NCI-H82 (cell line): ENCODE results near the gene GRID2.
"Not testable (repeated sequence)": the region's sequence is repeated elsewhere in the genome, so short reads cannot be mapped to it uniquely, and the experiment has no call there.

Experiments
- DNase-seq: peaks from one replicate; lab custom pipeline; 2025; lab: John Stamatoyannopoulos, UW

Gene GRID2

DNA sequence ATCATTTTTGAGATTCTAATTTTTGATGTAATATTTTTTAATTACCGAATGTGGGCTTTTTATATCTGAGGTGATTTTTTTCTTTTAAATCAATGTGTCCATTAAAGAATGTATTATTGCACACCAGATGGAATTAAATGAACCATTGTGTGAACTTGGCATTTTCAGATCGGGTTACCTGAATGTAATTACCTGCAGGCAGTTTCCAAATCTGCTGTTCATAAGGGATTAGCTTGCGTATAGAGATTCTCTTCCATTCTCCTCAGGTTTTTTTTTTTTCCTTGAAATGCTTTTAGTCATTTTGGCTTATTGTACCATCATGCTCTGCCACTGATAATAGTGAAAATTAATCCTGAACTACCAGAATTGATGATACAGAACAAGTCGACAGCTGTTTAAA is 1013.3 kb downstream of the GRID2 start:
- DNase-seq = peak; percentile 48

DNA sequence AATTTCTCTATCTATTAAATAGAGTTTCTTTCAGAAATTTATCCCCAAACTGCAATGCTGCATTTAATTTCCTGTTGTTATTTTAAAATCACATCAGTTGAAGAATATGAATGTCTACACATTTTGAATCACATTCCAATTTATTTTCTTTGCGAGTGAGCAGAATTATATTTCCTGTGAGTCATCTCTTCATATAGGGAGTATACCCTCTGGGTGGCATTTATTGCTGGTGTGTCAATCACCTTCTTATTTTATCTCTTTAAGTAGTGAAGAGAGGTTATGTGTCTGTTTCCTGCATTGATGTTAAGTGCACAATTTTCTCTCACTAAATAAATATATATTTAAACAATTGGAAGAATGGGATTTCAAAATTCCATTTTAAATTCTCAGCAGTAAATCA is 1013.8 kb downstream of the GRID2 start:
- no peak for DNase-seq

DNA sequence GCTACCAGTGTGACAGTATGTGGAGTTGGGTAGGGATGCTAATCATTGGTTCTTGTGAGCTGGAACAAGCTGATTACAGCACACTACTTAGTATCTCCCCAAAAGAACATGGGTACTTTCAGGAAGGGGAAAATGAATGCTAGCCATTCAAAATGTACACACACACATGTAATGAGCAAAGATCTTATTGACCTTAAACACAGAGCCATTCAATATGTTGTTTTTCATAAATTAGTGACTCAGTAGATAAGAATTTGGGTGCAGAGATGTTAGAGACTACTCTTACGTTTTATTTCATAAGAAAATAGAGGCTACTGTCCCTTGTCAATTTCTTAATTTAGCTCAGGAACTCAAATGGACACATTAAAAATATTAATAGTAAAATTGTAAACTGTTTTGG is 1015.3 kb downstream of the GRID2 start:
- DNase-seq = no peak

DNA sequence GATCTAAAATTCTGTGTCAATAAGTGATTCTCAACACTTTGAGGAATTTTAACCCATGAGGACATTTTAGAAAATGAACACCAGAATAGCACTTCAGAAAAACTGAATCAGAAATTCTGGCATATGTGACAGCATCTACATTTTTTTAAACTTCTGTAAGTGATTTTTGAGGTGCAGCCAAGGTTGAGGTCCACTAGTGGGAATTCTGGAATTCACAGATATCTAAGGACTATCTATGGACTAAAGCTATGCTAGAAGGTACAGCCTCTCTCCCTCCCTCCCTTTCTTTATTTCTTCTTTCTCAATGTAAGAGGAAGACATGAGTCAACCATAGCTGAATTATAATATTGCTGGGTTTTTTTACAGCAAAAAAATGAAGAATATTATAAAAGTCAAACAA is 1016.6 kb downstream of the GRID2 start:
- no peak for DNase-seq

DNA sequence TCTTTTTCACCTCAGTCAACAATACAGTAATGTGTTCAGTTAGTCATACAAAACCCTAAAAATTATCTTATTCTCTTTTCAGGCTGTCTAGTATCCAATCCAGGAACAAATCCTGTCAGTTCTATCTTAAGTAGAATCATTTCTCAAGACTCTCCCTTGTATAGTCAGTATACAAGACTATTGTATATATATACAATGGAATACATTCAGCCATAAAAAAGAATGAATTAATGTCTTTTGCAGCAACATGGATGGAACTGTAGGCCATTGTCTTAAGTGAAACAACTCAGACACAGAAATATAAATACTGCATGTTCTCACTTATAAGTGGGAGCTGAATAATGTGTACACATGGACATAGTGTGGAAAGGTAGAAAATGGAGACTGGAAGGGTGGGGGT is 1023.6 kb downstream of the GRID2 start:
- DNase-seq = no peak

DNA sequence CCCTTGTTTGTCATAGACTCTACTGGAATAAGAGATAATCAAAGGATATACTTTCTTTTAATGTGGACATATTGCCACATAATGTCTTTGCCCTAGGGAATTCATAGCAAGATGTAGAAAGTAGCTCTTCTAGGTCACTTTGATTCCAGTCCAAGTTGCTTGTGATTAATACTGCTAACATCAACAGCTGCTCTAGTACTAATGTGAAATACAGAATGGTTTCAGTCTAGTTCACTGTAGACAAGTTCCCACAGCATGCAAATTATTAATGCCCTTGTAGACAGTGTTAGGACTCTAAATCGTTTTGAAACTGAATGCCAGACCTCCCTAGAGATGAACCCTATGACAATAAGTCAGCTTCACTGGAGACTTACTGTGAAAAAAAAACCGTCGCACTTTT is 1030.2 kb downstream of the GRID2 start:
- peak; percentile 5 for DNase-seq

DNA sequence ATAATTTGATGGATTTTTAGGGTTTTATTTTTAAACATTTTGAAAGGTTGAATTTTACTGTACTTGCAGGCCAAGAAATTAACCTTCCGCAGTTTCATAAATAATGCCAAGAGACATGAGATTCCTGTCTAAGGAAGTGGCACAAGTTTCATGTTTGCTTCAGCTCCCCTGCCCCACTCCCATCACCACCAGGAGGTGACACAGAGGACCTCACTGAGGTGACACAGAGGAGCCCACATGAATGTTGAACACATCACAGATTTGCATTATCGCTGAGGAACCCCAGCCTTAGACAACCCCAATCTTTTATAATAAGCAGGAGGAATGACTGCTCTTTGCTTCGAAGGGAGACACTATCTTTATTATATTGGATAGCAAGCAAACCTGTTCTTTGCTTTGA is 1033.4 kb downstream of the GRID2 start:
- no peak for DNase-seq

DNA sequence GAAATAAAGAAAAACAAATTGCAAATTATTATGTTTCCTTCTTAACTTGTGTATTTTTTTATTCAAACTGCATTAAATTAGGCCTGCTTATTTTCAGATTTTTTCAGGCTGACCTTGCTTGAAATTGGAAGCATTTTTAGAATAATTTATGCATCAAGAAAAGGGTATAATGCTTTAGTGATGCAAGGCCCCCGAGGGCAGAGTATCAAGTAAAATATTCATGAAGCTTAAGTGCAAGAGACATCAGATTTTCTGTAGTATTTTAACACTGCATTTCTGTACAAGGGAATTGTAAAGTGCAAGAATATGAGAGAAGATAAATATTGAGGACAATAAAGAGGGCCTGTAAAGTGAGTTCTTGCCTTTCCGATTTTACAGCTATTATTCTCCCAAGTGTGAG is 1039.0 kb downstream of the GRID2 start:
- no peak for DNase-seq

DNA sequence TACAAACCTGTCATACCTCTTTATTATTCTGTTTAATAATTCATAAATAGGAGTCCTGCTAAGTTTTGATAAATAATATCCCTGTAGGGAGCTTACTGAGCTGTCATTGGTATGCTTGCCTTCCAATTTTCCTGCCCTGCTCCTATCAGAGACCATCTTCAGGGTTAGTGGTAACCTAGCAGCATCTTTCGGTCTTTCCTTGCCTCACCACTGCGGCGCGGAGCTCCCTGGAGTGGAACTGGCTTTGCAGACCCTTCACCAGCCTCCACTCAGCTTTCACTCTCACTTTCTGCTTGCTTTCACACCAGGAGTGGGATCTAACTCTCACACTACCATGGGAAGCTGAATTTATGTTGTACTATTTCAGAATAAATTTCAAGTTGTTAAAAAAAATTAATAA is 1043.1 kb downstream of the GRID2 start:
- DNase-seq = no peak

DNA sequence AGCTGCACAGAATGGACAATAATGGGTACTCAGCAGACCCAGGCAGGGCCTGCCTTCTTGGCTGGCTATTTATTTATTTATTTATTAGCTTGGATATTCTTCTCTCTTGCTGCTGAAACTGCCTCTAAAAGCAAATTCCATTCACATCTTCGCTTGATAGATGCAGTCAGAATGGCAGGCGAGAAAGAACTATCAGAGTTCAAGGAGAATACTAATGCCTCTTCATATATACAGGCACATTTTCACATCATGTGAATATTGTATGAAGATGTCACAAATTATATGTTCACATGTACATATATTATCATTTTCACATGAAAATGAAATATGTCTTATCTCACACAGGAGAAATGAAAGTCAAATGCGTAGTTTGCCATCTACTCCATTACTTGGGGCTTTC is 1045.1 kb downstream of the GRID2 start:
- no peak for DNase-seq

DNA sequence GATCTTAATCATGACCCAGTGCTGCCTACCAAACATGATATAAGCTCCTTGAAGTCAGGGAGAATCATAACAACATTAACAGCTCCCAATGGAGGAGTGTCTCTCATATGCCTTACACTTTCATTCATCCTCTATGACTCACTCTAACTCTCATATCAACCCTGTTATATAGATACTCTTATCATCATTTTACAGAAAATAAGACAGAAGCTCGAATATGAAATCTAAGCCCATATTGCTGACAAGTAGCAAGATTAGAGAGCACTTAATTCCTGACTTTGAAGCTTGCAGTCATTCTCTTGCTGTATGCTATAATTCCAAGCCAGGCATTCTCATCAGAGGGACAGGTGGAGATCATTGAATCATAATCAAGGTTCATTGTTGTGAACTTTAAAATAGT is 1048.1 kb downstream of the GRID2 start:
- DNase-seq = no peak

DNA sequence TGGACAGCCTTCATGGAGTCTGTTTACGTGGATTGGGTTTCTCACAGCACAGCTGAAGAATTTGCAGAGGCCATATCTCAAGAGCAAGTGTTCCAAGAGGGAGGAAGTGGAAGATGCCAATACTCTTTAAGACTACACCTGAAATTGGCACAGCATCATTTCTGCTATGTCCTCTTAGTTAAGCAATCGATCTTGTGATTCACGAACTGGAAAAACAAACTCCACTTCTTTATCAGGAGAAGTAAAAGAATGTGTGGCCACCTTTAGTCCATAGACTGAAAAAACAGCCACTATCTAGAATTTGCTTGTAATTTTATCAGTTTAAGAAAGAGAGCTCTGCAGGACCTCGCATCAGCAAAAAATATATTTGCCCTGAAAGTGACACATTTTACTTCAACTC is 1051.6 kb downstream of the GRID2 start:
- DNase-seq = no peak

DNA sequence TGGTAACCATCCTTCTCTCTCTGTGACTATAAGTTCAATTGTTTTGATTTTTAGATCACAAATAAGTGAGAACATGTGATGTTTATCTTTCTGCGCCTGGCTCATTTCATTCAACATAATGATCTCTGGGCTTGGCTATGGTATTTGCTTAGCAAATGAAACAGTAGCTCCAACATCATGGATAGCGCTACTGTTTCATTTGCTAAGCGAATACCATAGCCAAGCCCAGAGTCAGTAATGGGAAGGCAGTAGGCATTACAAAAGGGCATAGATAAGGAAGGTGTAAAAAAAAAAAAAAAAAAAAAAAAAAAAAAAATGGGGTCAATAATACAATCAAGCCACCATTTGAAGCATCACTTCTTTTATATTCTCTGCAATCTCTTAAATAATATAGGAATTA is 1055.8 kb downstream of the GRID2 start:
- no peak for DNase-seq

DNA sequence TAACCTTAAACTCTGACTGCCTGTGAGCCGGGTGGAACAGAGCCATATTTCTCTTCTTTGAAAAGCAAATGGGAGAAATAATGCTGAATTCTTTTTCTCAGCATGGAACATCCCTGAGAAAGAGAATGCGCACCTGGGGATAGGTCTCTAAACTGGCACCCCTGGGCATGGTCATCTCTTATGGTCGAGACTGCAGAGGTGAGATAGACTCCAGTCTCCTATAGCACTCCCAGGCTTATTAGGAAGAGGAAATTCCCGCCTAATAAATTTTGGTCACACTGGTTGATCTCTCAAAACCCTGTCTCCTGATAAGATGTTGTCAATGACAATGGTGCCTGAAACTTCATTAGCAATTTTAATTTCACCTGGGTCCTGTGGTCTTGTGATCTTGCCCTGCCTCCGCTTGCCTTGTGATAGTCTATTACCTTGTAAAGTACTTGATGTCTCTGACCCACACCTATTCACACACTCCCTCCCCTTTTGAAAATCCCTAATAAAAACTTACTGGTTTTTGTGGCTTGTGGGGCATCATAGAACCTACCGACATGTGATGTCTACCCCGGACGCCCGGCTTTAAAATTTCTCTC is 1062.5 kb downstream of the GRID2 start:
- not testable (repeated sequence) for DNase-seq

DNA sequence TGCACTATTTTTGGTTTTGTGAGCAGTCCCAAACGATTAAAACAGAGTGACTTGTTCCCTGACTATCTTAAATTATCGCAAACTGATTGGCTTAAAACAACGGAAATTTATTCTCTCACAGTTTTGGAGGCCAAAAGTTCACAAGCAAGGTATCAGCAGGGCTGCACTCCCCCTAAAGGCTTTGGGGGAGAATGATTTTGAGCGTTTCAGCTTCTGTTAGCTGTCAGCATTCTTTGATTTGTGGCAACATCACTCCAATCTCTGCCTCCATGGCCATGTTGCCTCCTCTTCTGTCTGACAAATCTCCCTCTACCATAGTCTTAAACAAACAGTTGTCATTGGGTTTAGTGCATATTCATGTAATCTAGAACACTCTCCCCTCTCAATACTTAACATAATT is 1065.2 kb downstream of the GRID2 start:
- DNase-seq = peak; percentile 13

DNA sequence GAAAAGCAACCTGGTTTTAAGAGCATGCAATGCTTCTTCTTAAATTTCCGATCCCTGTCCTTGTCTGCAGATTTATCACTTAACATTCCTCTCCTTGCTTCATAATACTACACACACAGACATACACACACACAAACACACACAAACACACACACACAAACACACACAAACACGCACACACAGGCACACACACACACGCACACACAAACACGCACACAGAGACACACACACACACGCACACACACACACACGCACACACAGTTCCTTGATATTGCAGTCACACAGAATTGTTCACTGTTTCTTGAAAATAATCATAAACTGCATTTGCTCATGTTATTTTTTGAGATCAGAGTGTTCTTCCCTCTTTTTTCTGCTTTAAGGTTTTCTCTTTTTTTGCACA is 1066.5 kb downstream of the GRID2 start:
- no peak for DNase-seq

DNA sequence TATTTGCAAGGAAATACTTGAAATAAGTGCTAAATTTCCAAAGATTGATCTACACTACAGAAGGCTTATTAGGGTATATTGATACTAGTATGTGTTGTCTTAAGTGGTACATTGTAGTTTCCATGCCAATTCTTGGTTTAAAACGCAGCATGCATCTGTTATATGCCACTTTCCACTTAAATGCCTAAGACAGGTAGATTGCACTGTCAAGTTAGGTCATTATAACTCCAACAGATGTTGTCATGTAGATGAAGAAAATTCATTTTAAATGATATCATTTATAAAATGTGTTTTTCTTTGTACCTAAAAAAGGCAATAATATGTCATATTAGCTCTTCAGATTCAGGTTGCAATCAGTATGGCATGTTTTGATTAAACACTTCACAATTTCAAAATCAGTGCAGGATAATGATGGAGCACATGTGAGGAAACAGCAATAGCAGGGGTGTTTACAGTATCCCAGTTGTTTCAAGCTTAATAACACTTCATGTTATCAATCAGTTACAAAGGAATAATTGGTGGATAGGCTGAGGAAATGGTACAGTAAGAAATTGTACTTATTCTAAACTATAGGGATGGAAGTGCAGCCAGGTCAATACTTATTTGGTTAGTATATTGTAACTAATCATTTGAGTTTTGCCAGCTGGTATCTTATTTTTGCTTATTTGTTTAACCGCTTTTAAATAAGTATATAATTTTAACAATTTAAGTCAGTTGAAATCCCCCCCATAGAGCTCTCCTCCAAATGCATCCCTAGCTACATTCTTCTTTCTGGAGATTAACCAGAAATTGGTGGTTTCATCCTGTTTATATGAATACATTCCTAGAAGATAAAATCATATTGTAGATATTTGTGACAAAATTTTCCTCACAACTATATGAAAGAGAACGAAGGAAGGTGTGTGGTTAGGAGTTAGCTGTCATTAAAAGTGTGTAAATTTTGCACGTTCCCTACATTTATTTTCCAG is 1070.4 kb downstream of the GRID2 start:
- DNase-seq = no peak

DNA sequence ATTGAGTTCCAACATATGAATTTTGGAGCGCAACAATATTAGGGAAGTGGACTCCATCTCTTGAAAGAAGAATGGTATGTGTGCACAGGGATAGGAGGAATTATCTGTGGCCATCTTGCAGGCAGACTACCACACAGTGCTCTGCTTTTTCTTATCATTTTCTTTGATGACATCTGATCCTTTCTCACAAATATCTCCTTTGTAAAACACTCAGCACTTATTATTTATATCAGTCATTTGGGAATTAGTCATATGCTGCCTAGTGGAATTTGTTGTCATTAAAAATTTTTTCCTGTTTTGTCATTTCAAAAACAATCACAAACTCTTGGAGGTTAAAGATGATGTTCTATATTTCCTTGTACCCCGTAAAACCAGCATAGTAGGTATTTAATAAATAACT is 1080.5 kb downstream of the GRID2 start:
- no peak for DNase-seq

DNA sequence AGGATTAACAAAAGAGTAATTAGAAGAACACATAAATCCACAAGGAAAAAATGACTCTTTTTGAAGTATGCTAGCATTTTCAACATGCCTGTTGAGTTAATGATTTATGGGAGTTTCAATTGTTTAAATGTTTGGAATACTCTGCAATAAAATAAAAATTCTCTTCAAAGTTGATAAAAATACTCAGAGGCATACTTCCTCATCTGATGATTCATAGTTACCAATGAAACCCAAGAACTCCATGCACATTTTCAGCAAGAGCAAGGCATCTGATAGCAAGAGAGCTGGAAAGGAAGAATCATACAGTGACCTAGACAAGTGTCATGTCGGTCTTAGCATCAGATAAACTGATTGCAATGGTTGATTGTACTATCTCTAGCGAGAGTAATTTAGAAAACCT is 1081.1 kb downstream of the GRID2 start:
- DNase-seq = no peak

DNA sequence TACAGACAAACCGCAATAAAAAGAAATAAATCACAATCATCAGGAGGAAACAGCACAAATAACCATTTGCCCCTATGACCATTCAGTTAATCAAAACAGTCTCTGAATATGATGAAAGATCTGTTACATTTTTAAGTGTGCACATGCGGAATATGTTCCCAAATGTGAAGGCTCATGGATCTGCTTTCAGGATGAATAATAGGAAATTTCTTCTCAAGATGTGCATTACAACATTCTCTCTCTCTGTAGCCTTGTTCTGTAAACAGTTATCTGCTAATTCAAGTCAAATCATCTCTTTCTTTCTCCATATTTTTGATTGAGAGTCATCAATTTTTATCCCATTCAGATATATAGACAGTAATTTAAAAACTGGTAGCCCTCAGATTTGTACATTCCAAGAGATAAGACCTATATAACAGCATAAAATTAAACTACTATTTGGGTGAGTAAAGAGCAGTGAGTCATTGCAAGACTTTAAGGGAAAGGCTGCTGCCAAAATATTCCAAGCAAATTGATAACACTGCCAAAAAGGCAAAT is 1090.8 kb downstream of the GRID2 start:
- DNase-seq = no peak

DNA sequence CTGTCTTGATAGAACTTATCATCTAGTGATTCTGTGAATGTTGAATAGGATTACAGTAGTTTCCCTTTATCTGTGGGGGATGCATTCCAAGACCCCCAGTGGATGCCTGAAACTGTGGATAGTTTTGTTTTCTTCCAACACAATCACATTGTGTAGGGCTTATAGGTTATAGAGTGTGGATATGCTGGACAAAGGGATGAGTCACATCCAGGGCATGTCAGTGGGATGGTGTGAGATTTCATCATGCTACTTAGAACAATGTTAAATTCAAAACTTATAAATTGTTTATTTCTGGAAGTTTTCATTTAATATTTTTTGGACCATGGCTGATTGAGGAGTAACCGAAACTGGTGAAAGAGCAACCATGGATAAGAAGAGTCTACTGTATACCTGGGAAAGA is 1092.5 kb downstream of the GRID2 start:
- no peak for DNase-seq

DNA sequence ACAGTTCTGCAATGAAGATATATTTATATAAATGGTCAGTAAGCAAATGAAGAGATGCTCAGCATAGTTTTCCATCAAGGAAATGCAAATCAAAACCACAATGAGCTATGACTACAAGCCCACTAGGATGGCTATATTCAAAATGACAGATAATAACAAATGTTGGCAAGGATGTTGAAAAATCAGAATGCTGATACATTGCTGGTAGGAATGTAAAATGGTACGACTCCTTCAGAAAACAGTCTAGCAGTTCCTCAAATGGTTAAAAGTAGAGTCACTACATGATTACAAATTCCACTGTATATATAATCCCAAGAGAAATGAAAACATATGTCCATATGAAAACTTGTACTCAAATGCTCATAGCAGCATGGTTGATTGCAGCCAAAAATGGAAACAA is 1099.8 kb downstream of the GRID2 start:
- DNase-seq = no peak

DNA sequence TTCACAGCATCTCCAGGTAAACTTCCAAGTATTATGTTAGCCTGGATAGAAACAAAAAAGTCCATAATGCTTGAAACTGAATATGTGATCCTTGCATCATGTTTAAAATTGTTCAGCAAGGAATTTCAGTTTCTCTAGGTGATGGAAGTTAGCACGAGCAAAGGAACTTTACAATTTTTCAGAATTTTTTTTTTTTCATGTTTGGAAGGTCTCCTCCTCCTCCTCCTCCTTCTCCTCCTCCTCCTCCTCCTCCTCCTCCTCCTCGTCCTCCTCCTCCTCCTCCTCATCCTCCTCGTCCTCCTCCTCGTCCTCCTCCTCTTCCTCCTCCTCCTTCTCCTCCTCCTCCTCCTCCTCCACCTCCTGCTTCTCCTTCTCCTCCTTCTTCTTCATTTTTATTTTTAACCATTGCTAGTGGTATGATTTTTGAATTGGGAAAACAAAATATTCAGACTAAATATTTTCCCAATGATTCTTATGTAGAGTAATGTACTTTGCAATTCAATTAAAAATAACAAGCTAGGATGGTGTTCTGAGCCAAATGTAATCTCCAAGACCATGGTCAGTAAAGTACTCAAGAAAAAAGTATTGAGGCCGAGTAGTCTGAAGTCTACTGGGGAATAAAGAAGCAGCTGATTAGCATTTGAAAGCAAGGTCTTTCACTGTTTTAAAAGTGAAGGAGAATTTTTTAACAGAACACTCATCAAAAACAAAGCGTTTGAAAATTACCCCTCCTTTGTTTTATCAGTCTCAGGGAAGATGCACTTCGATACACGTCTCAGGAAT is 1103.9 kb downstream of the GRID2 start:
- DNase-seq = no peak
